B cell (primary cell): ENCODE data around the gene TNIK. TPM values are rescaled to one million over a fixed set of nuclear protein-coding genes. Genes with fewer than 3 reads are reported as not detected.

Source experiments
- ATAC-seq: fragments of 200-7000 bp; cut with Tn5 transposase; one replicate; pipeline ENCODE4 v1.10.0; 2021; ENCODE audit warnings: low read depth, mild to moderate bottlenecking, moderate number of reproducible peaks, moderate library complexity
- CTCF ChIA-PET: fragments of 350-600 bp; sonication (Branson Sonifier 250); formaldehyde crosslinking; loops from one replicate; lab custom pipeline; 2021; ENCODE audit warnings: antibody characterized with exemption, inconsistent platforms; lab: Charles Lee
- POLR2A ChIA-PET: fragments of 350-600 bp; sonication (Branson Sonifier 250); formaldehyde crosslinking; loops from one replicate; lab custom pipeline; 2021; ENCODE audit warnings: antibody characterized with exemption; lab: Charles Lee
- DNase-seq: peaks from one replicate; pipeline ENCODE4 v3.0.0; 2013
- H2AFZ ChIP-seq: 2 replicates; pipeline ENCODE4 v1.6.1; 2012; ENCODE audit warnings: mild to moderate bottlenecking, low read depth, low read length; ENCODE audit not compliant: insufficient read depth, poor library complexity, severe bottlenecking
- H3K27ac ChIP-seq, 2 donors: 1 replicate in 1 of 2; 2 replicates in 1 of 2; pipeline ENCODE4 v1.5.1; 2012 to 2013; ENCODE audit warnings: low read length in 2 of 2, mild to moderate bottlenecking in 2 of 2, moderate library complexity in 1 of 2
- H3K27me3 ChIP-seq, 4 experiments: fragments of 200-600 bp in 1 of 4; sonication (generic) in 1 of 4; replicated peaks in 1 of 4; 1 replicate in 2 of 4; 2 replicates in 2 of 4; pipeline versions ENCODE4 v1.6.1 to v1.7.0; 2013 to 2016; ENCODE audit warnings: low read length in 3 of 4, mild to moderate bottlenecking in 2 of 4, mixed read lengths in 1 of 4, moderate library complexity in 1 of 4; ENCODE audit not compliant: insufficient read depth in 4 of 4, control insufficient read depth in 3 of 4; ENCODE audit errors: control extremely low read depth in 1 of 4
- H3K36me3 ChIP-seq, 2 experiments: replicated peaks in 1 of 2; 1 replicate in 1 of 2; 2 replicates in 1 of 2; pipeline versions ENCODE4 v1.6.1 to v1.7.1; 2013; ENCODE audit warnings: low read length in 1 of 2; ENCODE audit not compliant: insufficient read depth in 2 of 2, control insufficient read depth in 1 of 2; ENCODE audit errors: control extremely low read depth in 1 of 2, extremely low read depth in 1 of 2
- H3K4me1 ChIP-seq, 2 donors: fragments of 200-600 bp in 1 of 2; sonication (generic) in 1 of 2; 1 replicate in 1 of 2; 2 replicates in 1 of 2; pipeline versions ENCODE4 v1.5.1 to v1.6.1; 2013 to 2017; ENCODE audit warnings: low read length in 2 of 2; ENCODE audit not compliant: control insufficient read depth in 2 of 2, insufficient read depth in 2 of 2
- H3K4me2 ChIP-seq: replicated peaks from 2 replicates; pipeline ENCODE3; 2012; ENCODE audit warnings: mild to moderate bottlenecking, low read depth, low read length; ENCODE audit not compliant: poor library complexity, severe bottlenecking
- H3K4me3 ChIP-seq, 5 experiments: fragments of 200-600 bp in 1 of 5; sonication (generic) in 1 of 5; 1 replicate in 3 of 5; 2 replicates in 2 of 5; pipeline versions ENCODE4 v1.5.1 to v1.7.0; 2011 to 2016; ENCODE audit warnings: low read length in 4 of 5, mild to moderate bottlenecking in 4 of 5, low read depth in 2 of 5, control low read depth in 1 of 5, moderate library complexity in 1 of 5; ENCODE audit not compliant: insufficient read depth in 1 of 5; ENCODE audit errors: control extremely low read depth in 1 of 5, extremely low read depth in 1 of 5
- H3K79me2 ChIP-seq: fragments of 200-600 bp; sonication (generic); one replicate; pipeline ENCODE4 v1.6.0; 2016; ENCODE audit warnings: low read length; ENCODE audit not compliant: control insufficient read depth, insufficient read depth
- H3K9ac ChIP-seq: fragments of 200-600 bp; sonication (generic); 2 replicates; pipeline ENCODE4 v1.6.1; 2017; ENCODE audit warnings: mild to moderate bottlenecking, low read length, moderate library complexity
- H3K9me3 ChIP-seq, 3 donors: one replicate each; pipeline versions ENCODE4 v1.6.1 to v1.7.1; 2013; ENCODE audit warnings: low read length in 2 of 3; ENCODE audit not compliant: control insufficient read depth in 2 of 3, insufficient read depth in 1 of 3; ENCODE audit errors: control extremely low read depth in 1 of 3
- H4K20me1 ChIP-seq: 2 replicates; pipeline ENCODE4 v1.6.0; 2012; ENCODE audit warnings: mild to moderate bottlenecking, low read length; ENCODE audit not compliant: insufficient read depth, control insufficient read depth, poor library complexity, severe bottlenecking
- H3K27ac Mint-ChIP-seq: one replicate; pipeline ENCODE4 v1.8.0; 2021; ENCODE audit warnings: mixed read lengths
- H3K27me3 Mint-ChIP-seq: one replicate; pipeline ENCODE4 v1.8.0; 2021; ENCODE audit warnings: mixed read lengths
- H3K4me1 Mint-ChIP-seq: one replicate; pipeline ENCODE4 v1.8.0; 2021; ENCODE audit warnings: mixed read lengths
- H3K4me3 Mint-ChIP-seq: one replicate; pipeline ENCODE4 v1.8.0; 2021; ENCODE audit warnings: mixed read lengths
- H3K9me3 Mint-ChIP-seq: one replicate; pipeline ENCODE4 v1.8.0; 2022; ENCODE audit warnings: mixed read lengths; ENCODE audit not compliant: insufficient read depth
- CTCF ChIP-seq: fragments of 200-600 bp; IDR thresholded peaks from one replicate; pipeline ENCODE4 v1.8.0; 2022; ENCODE audit warnings: antibody characterized with exemption, mild to moderate bottlenecking
- EZH2 ChIP-seq: IDR thresholded peaks from 2 replicates; pipeline ENCODE4 v1.6.1; 2012; ENCODE audit warnings: borderline replicate concordance, low read depth, mild to moderate bottlenecking, moderate library complexity, low read length; ENCODE audit not compliant: insufficient read depth, poor library complexity, severe bottlenecking
- WGBS: methylation state at CpG from one replicate; pipeline ENCODE4 v1.1.5; 2013; ENCODE audit warnings: missing lambda C conversion rate; ENCODE audit not compliant: insufficient coverage; 5-methylcytosine and 5-hydroxymethylcytosine counted together
- intact Hi-C: fragments of 100-400 bp; cut with micrococcal nuclease; formaldehyde crosslinking; loops from one replicate; pipeline ENCODE4 v1.10.0; 2022
- polyA plus RNA-seq: library from polyadenylated mRNA; depleted of rRNA; stranded (reverse); fragments of >200 nt; gene quantifications from 2 replicates; pipeline ENCODE4 v1.2.3, GENCODE V29; 2012
- total RNA-seq, 2 donors: library from RNA; stranded (reverse); fragments of 120-200 nt in 1 of 2; gene quantifications; 1 replicate in 1 of 2; 2 replicates in 1 of 2; pipeline versions ENCODE4 v1.2.3 to v1.2.4, GENCODE V29; 2013 to 2022

The TNIK gene
- total and polyA plus RNA-seq, 2 donors (not counting 1 experiment from before 2014, with no cell fraction given): 0.66 to 7.7 TPM

- Mint-ChIP-seq H3K27me3 (no peaks in the 10 kb centered on the region), H3K9me3 (no peaks in the 10 kb centered on the region), H3K27ac (no peak overlapping the region), H3K4me3 (no peak overlapping the region), H3K4me1 (no peaks in the 10 kb centered on the region)
- TF ChIP-seq CTCF (no peak), EZH2 (no peak)
- Histone ChIP-seq H3K4me1 (no peaks in the 10 kb centered on the region), H3K27me3 (no peaks in the 10 kb centered on the region), H3K27ac (no peak overlapping the region), H3K79me2 (no peaks in the 10 kb centered on the region), H3K9ac (no peak overlapping the region), H3K9me3 (no peaks in the 10 kb centered on the region), H2AFZ (no peak overlapping the region), H3K4me2 (no peak overlapping the region), H4K20me1 (no peaks in the 10 kb centered on the region), H3K4me3 (no peak overlapping the region), H3K36me3 (no peaks in the 10 kb centered on the region)
- 83% methylated on average over 1 of the region's 5 CpGs for WGBS
- ChIA-PET CTCF (no interaction called here), POLR2A (no interaction called here)
- intact Hi-C loops: no loop called here
- ATAC-seq (no peak), DNase-seq (no peak)
These were observed 39.5 kb downstream of the TNIK start for GRCh38 chr3:171420667-171421066.

- TF ChIP-seq EZH2 (no peak), CTCF (no peak)
- H3K4me1 Mint-ChIP-seq: no peaks in the 10 kb centered on the region
- Histone ChIP-seq H3K9ac (no peak overlapping the region), H2AFZ (no peak overlapping the region), H3K36me3 (no peaks in the 10 kb centered on the region), H3K27ac (no peak overlapping the region), H3K4me1 (no peaks in the 10 kb centered on the region), H3K9me3 (no peaks in the 10 kb centered on the region), H3K4me2 (no peak overlapping the region), H3K27me3 (no peaks in the 10 kb centered on the region), H3K79me2 (no peaks in the 10 kb centered on the region), H3K4me3 (no peak overlapping the region), H4K20me1 (no peaks in the 10 kb centered on the region)
- DNase-seq: no peak
- no peak for ATAC-seq
- no peaks in the 10 kb centered on the region for H3K27me3 Mint-ChIP-seq
- H3K27ac Mint-ChIP-seq: no peak overlapping the region
- intact Hi-C loops: no loop called here
- no peak overlapping the region for H3K4me3 Mint-ChIP-seq
- WGBS: no CpG with 5 or more reads among the region's 3 CpGs
- POLR2A ChIA-PET: no interaction called here
- CTCF ChIA-PET: no interaction called here
- no peaks in the 10 kb centered on the region for H3K9me3 Mint-ChIP-seq
These were observed 40.7 kb downstream of the TNIK start for GRCh38 chr3:171419457-171419856.
